ENCODE measurements around the gene AFTPH.

DNA sequence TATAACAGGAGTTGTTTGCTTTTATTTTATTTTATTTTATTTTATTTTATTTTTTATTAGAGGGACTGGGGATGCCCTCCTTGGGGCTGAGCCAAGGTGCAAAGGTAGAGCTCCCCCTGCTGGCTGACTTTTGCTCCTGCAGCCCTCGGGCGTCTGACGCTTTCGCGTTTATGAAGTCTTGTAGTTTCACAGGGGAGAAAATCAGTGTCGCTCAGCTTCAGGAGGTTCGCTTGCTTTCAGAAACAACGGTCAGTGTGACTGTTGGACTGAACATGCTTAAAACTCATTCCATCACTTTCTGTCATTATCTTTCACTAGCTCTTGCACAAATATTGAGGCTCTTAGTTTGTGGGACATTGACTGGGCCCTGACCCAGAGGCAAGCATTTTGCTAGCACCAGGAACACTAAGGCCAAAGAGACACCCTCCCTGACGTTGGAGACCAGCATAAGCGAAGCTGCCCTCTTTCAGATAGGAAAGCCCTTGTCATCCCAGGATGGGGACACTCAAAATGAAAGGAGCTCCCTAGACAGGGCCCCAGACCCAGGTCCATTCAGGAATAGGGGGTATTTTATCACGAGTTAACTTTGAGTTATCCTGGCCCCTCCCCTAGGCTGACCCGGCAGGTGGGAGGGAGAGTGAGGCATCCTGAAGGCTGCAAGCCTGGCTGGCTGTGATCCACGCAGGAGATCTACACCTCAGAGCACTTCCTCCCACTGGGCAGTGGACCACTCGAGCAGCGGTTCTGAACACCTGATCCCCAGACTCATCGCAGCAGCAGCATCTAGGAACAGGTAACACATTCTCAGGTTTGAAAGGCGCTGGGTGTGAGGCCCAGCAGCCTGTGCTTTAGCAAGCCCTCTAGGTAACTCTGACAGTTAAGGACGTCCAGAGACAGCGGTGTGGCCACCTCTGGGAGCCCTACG, 35.8 kb upstream of the AFTPH start:
- no peak for TF ChIP-seq FOS (IDR thresholded peaks at IDR 0.05; ENCODE audit: extremely low read depth, insufficient read length)
- no peak for TF ChIP-seq ZBTB5 (IDR thresholded peaks at IDR 0.05)

Measured in K562 (cell line).